K562 (cell line): ENCODE results near the gene MYL10. TPM values are rescaled to one million over a fixed set of nuclear protein-coding genes. Genes with fewer than 3 reads are reported as not detected.

ENCODE experiments used
- ATAC-seq: fragments of 200-7000 bp; cut with Tn5 transposase; 3 replicates; pipeline ENCODE4 v1.9.1; 2020; ENCODE audit warnings: moderate library complexity
- BruUV-seq: library from RNA; stranded (reverse); fragments of 400-500 nt; replicated peaks from 2 replicates; lab custom pipeline; 2021; lab: Mats Ljungman, UMichigan
- CTCF ChIA-PET: fragments of 300-600 bp; formaldehyde crosslinking; extraction: SDS; loops from one replicate; lab custom pipeline; 2021; ENCODE audit warnings: low intra/inter-chr PET ratio; lab: Yijun Ruan, JAX
- POLR2A ChIA-PET: fragments of 300-600, 350-650 bp; sonication (Branson Sonifier 250); formaldehyde crosslinking; extraction: SDS; loops from one replicate; lab custom pipeline; 2021; ENCODE audit warnings: antibody characterized with exemption, inconsistent platforms; lab: Yijun Ruan, JAX
- DNase-seq, 4 experiments: peaks; one replicate each; pipeline versions ENCODE4 v3.0.0 to v3.0.0-alpha.2; 2011 to 2018; ENCODE audit warnings: low spot score in 3 of 4, mixed read lengths in 3 of 4; ENCODE audit errors: extremely low read depth in 1 of 4
- FAIRE-seq: peaks from 2 replicates; lab custom pipeline; 2011; peaks lifted over from hg19 to GRCh38; lab: Jason Lieb, UNC
- H2AFZ ChIP-seq: 2 replicates; pipeline ENCODE4 v1.6.0; 2011; ENCODE audit warnings: low read depth, low read length, control low read depth, inconsistent platforms
- H3K27ac ChIP-seq: fragments of 200-600 bp; 3 replicates; pipeline ENCODE4 v1.8.0; 2011; ENCODE audit warnings: low read depth, mild to moderate bottlenecking, control low read depth, inconsistent platforms, low read length, moderate library complexity, mixed read lengths; ENCODE audit errors: extremely low read depth
- H3K27me3 ChIP-seq, 2 experiments: fragments of 300-600 bp in 1 of 2; 2 replicates in 1 of 2; 3 replicates in 1 of 2; pipeline versions ENCODE4 v1.6.0 to v1.8.0; 2011; ENCODE audit warnings: inconsistent platforms in 2 of 2, low read length in 2 of 2, mild to moderate bottlenecking in 1 of 2, mixed read lengths in 1 of 2, moderate library complexity in 1 of 2; ENCODE audit not compliant: control insufficient read depth in 2 of 2, insufficient read depth in 2 of 2
- H3K36me3 ChIP-seq: fragments of 300-600 bp; 3 replicates; pipeline ENCODE4 v1.8.0; 2011; ENCODE audit warnings: mild to moderate bottlenecking, low read length, inconsistent platforms; ENCODE audit not compliant: control insufficient read depth, insufficient read depth
- H3K4me1 ChIP-seq, 2 experiments: fragments of 200-600 bp in 1 of 2; replicated peaks in 1 of 2; 2 replicates in 1 of 2; 3 replicates in 1 of 2; pipeline versions ENCODE4 v1.5.1 to v1.8.0; 2011; ENCODE audit warnings: inconsistent platforms in 2 of 2, low read length in 2 of 2, mild to moderate bottlenecking in 1 of 2, mixed read lengths in 1 of 2, moderate library complexity in 1 of 2; ENCODE audit not compliant: control insufficient read depth in 2 of 2, insufficient read depth in 2 of 2
- H3K4me2 ChIP-seq: 2 replicates; pipeline ENCODE4 v1.6.1; 2011; ENCODE audit warnings: low read length, control low read depth, inconsistent platforms, mixed read lengths; ENCODE audit not compliant: insufficient read depth
- H3K4me3 ChIP-seq: fragments of 200-600 bp; sonication (generic), shearing (Covaris generic); 2 replicates; pipeline ENCODE4 v1.5.1; 2016; ENCODE audit warnings: control low read depth, inconsistent platforms
- H3K79me2 ChIP-seq: fragments of 200-600 bp; 3 replicates; pipeline ENCODE4 v1.8.0; 2011; ENCODE audit warnings: low read length, inconsistent platforms; ENCODE audit not compliant: control insufficient read depth, insufficient read depth
- H3K9ac ChIP-seq, 2 experiments: 2 replicates each; pipeline versions ENCODE4 v1.6.0 to v1.6.1; 2011; ENCODE audit warnings: low read depth in 2 of 2, low read length in 2 of 2, control low read depth in 1 of 2, inconsistent platforms in 1 of 2, mild to moderate bottlenecking in 1 of 2, mixed read lengths in 1 of 2; ENCODE audit not compliant: insufficient read depth in 1 of 2
- H3K9me1 ChIP-seq: one replicate; pipeline ENCODE4 v1.6.0; 2011; ENCODE audit warnings: inconsistent platforms, mild to moderate bottlenecking, low read length, moderate library complexity; ENCODE audit not compliant: control insufficient read depth, insufficient read depth
- H3K9me3 ChIP-seq: replicated peaks from 2 replicates; pipeline ENCODE4 v1.5.1; 2011; ENCODE audit warnings: low read depth, low read length, inconsistent platforms; ENCODE audit not compliant: control insufficient read depth, insufficient read depth
- H4K20me1 ChIP-seq: replicated peaks from 2 replicates; pipeline ENCODE4 v1.6.1; 2011; ENCODE audit warnings: low read length, inconsistent platforms, mixed read lengths; ENCODE audit not compliant: control insufficient read depth, insufficient read depth
- CC2D1A ChIP-seq: fragments of 450-650 bp; IDR thresholded peaks from 2 replicates; pipeline ENCODE4 v1.6.1; 2017; ENCODE audit warnings: mild to moderate bottlenecking
- ETS2 ChIP-seq: IDR thresholded peaks from 2 replicates; pipeline ENCODE4 v1.6.1; 2016; ENCODE audit warnings: borderline replicate concordance, missing genetic modification characterization, mild to moderate bottlenecking, moderate library complexity, missing compliant biosample characterization; ENCODE audit not compliant: poor library complexity, severe bottlenecking
- FOXP4 ChIP-seq: sonication (generic); formaldehyde crosslinking; IDR thresholded peaks from 2 replicates; pipeline ENCODE4 v1.8.0; 2022; ENCODE audit warnings: mild to moderate bottlenecking, missing genetic modification reagents, borderline replicate concordance
- NRF1 ChIP-seq, 2 experiments: fragments of 450-650 bp; IDR thresholded peaks in 1 of 2; conservative IDR thresholded peaks in 1 of 2; 2 replicates each; pipeline ENCODE4 v1.6.1; 2014; ENCODE audit warnings: mild to moderate bottlenecking in 2 of 2
- RNF2 ChIP-seq: sonication (generic); IDR thresholded peaks from 2 replicates; pipeline ENCODE4 v1.6.1; 2016
- SMARCB1 ChIP-seq: IDR thresholded peaks from 2 replicates; pipeline ENCODE4 v1.6.1; 2011; ENCODE audit warnings: improper control_type of control experiment, low read depth; ENCODE audit not compliant: insufficient read length
- STAT5B ChIP-seq: fragments of 250-450 bp; sonication (Bioruptor Pico); IDR thresholded peaks from 2 replicates; pipeline ENCODE4 v1.8.0; 2021; ENCODE audit warnings: mild to moderate bottlenecking, inconsistent platforms
- TCF3 ChIP-seq: sonication (generic); formaldehyde crosslinking; IDR thresholded peaks from 2 replicates; pipeline ENCODE4 v1.4.0; 2020; ENCODE audit warnings: mild to moderate bottlenecking, missing genetic modification reagents
- XRCC3 ChIP-seq: fragments of 450-650 bp; IDR thresholded peaks from 2 replicates; pipeline ENCODE4 v1.6.1; 2017; ENCODE audit warnings: mild to moderate bottlenecking, moderate library complexity
- ZNF316 ChIP-seq: fragments of 450-650 bp; IDR thresholded peaks from 2 replicates; pipeline ENCODE4 v1.6.1; 2016
- ZSCAN29 ChIP-seq: fragments of 450-650 bp; IDR thresholded peaks from 2 replicates; pipeline ENCODE4 v1.6.1; 2017
- WGBS: fragments of 100-300 bp; shearing (Covaris generic); methylation state at CpG from one replicate; pipeline ENCODE4 v1.1.6; 2016; ENCODE audit warnings: low coverage, mixed read lengths; ENCODE audit not compliant: insufficient coverage; ENCODE audit errors: missing lambda C conversion rate; 5-methylcytosine and 5-hydroxymethylcytosine counted together
- in situ Hi-C: fragments of 300-500 bp; cut with MboI; formaldehyde crosslinking; loops from 4 replicates; pipeline ENCODE4 v1.15.0; 2018; ENCODE audit warnings: inconsistent platforms, mixed read lengths
- intact Hi-C: fragments of 100-400 bp; cut with micrococcal nuclease; formaldehyde crosslinking; loops from 2 replicates; pipeline ENCODE4 v1.14.2; 2022
- polyA plus RNA-seq, 8 experiments: library from polyadenylated mRNA; depleted of rRNA in 4 of 8; stranded (reverse) in 5 of 8; unstranded in 3 of 8; fragments of >200 nt; fragmentation: Nextera tagmentation in 2 of 8; fragmentation: Illumina TruSeq in 1 of 8; extraction: Ambion mirVana in 2 of 8; extraction: Trizol in 1 of 8; gene quantifications; 2 replicates each; pipeline versions ENCODE4 v1.2.1 to v1.2.3, GENCODE V29; 2011 to 2014; ENCODE audit warnings: inconsistent platforms in 1 of 8, missing spikeins in 1 of 8
- total RNA-seq, 7 experiments: library from RNA; depleted of rRNA in 6 of 7; stranded (reverse); fragments of >200 nt in 6 of 7; fragmentation: Illumina TruSeq in 2 of 7; extraction: Trizol in 2 of 7; gene quantifications; 2 replicates each; pipeline versions ENCODE4 v1.2.1 to v1.2.3, GENCODE V29; 2011 to 2021; ENCODE audit warnings: low replicate concordance in 1 of 7
- TF ChIP-seq, protein P1 (sequence below), 2 experiments: fragments of 450-650 bp; IDR thresholded peaks; 2 replicates each; pipeline ENCODE4 v1.6.1; 2016; ENCODE audit warnings: mild to moderate bottlenecking in 2 of 2, borderline replicate concordance in 1 of 2, low read depth in 1 of 2, moderate library complexity in 1 of 2

Gene MYL10
- total and polyA plus RNA-seq, 9 of the 15 experiments (the other 6 are each of a cell fraction or from before 2014, with no cell fraction given), result not detected

DNA sequence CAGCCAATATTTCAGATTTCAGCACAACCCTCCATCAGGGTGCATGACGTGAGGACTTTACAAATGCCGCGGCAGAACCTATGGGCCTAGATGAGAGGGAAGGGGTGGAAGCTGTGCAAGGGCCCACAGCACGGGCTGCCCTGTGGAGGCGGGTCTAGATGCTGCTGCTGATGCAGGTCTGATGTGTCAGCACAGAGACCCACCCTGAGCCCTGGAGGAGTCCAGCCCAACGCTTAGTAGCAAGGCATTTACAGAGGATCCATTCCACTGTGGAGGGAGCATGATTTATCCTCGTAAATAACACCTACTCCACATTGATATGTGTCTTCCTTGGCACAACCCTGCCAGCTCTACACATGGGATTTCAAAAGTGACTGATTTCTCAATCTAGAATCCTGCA, 48.5 kb downstream of the MYL10 start:
- CTCF ChIA-PET, result no interaction called here
- 2% methylated on average over 7 of the region's 7 CpGs for WGBS

More for the DNA sequence above, 48.5 kb downstream of the MYL10 start:
- Histone ChIP-seq H4K20me1 (no peaks in the 10 kb centered on the region), H3K27me3 (peaks cover 14 to 39% of the 10 kb centered on the region in 2 experiments; a peak in 4 of 5 replicates), H3K36me3 (no peaks in the 10 kb centered on the region), H2AFZ (no peak overlapping the region), H3K27ac (no peak overlapping the region), H3K9me3 (peaks cover 5% of the 10 kb centered on the region; the same call in 1 of the 2 replicates), H3K9ac (no peak overlapping the region), H3K4me3 (no peak overlapping the region), H3K4me1 (no peaks in the 10 kb centered on the region), H3K9me1 (no peaks in the 10 kb centered on the region), H3K79me2 (no peaks in the 10 kb centered on the region), H3K4me2 (no peak overlapping the region)
- POLR2A ChIA-PET, result interaction anchor here (0.6 kb wide), 1 partner anchor 726 kb away, joined by 3 read pairs; no protein-coding TSS in a partner anchor
- intact Hi-C loops (no loop called here), in situ Hi-C loops (no loop called here)
- no TSS peak for BruUV-seq
- no peak for DNase-seq
- TF ChIP-seq ETS2 (no peak), ZNF316 (no peak), FOXP4 (no peak), TCF3 (CRISPR knock-in tag) (no peak), RNF2 (no peak), NRF1 (conservative IDR thresholded peaks at IDR 0.05 in 1 of 2, IDR thresholded peaks at IDR 0.05 in 1 of 2) (no peak), ZSCAN29 (no peak), STAT5B (CRISPR knock-in tag) (no peak), CC2D1A (no peak), XRCC3 (no peak), SMARCB1 (no peak)
- TF ChIP-seq, protein P1, sequence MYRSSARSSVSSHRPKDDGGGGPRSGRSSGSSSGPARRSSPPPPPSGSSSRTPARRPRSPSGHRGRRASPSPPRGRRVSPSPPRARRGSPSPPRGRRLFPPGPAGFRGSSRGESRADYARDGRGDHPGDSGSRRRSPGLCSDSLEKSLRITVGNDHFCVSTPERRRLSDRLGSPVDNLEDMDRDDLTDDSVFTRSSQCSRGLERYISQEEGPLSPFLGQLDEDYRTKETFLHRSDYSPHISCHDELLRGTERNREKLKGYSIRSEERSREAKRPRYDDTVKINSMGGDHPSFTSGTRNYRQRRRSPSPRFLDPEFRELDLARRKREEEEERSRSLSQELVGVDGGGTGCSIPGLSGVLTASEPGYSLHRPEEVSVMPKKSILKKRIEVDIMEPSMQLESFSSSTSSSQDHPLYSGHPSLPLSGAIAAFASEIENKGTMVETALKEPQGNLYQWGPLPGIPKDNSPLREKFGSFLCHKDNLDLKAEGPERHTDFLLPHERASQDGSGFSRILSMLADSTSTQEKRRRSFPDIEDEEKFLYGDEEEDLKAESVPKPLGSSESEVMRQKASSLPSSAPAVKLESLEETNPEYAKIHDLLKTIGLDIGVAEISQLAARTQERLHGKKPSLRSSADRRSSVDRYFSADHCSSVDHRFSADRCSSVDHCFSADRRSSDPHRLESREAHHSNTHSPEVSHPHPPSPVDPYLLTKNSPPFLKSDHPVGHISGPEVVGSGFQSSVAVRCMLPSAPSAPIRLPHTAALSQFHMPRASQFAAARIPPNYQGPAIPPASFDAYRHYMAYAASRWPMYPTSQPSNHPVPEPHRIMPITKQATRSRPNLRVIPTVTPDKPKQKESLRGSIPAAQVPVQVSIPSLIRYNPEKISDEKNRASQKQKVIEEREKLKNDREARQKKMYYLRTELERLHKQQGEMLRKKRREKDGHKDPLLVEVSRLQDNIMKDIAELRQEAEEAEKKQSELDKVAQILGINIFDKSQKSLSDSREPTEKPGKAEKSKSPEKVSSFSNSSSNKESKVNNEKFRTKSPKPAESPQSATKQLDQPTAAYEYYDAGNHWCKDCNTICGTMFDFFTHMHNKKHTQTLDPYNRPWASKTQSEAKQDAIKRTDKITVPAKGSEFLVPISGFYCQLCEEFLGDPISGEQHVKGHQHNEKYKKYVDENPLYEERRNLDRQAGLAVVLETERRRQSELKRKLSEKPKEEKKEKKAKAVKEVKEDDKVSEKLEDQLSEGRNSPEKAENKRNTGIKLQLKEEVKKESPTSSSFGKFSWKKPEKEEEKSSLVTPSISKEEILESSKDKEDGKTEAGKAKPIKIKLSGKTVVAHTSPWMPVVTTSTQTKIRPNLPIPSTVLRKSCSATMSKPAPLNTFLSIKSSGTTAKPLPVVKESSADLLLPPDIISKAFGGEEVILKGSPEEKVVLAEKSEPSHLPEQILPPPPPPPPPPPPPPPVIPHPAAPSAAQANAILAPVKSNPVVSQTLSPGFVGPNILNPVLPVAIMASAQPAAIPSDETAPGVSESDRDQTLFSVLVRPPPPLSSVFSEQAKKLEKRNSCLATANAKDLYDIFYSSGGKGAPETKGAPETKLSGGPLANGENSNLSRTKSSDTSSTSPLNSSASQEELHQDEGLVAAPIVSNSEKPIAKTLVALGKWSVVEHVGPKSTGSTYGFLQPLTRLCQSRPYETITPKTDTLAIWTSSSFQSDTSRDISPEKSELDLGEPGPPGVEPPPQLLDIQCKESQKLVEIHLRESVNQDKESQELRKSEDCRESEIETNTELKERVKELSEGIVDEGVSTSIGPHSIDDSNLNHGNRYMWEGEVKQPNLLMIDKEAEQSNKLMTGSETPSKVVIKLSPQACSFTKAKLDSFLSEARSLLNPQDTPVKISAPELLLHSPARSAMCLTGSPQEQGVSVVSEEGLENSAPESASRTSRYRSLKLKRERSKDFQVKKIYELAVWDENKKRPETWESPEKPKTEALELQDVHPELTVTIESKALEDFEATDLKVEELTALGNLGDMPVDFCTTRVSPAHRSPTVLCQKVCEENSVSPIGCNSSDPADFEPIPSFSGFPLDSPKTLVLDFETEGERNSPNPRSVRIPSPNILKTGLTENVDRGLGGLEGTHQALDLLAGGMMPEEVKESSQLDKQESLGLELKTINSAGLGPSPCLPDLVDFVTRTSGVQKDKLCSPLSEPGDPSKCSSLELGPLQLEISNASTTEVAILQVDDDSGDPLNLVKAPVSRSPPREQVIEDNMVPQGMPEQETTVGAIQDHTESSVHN (IDR thresholded peaks at IDR 0.05; ENCODE audit: borderline replicate concordance in 1 of 2, low read depth in 1 of 2), result no peak
- no peak for FAIRE-seq
- ATAC-seq, result no peak
